HG02938 (cell line): Measurements from ENCODE around the gene TAF1C.
A peak's percentile ranks its signal among the peaks of the same experiment; 100 is the strongest.

Source experiments
- ATAC-seq: cut with Tn5 transposase; IDR thresholded peaks from one replicate; pipeline ENCODE4 v1.9.1; 2021; ENCODE audit warnings: mild to moderate bottlenecking, moderate library complexity; ENCODE audit not compliant: unreplicated experiment

The TAF1C gene

GRCh38 chr16:84183911-84184591, 2.8 kb downstream of the TAF1C start:
- no peak for ATAC-seq

- no peak for ATAC-seq
Measured at GRCh38 chr16:84183572-84183875, 3.3 kb downstream of the TAF1C start.

GRCh38 chr16:84182680-84183571, 3.9 kb downstream of the TAF1C start:
- no peak for ATAC-seq

GRCh38 chr16:84182104-84182503, 4.8 kb downstream of the TAF1C start:
- ATAC-seq: no peak

GRCh38 chr16:84181144-84181915, 5.5 kb downstream of the TAF1C start:
- no peak for ATAC-seq

GRCh38 chr16:84180519-84181140, 6.2 kb downstream of the TAF1C start:
- no peak for ATAC-seq

- no peak for ATAC-seq
Measured at GRCh38 chr16:84179612-84180320, 7.1 kb downstream of the TAF1C start.

- ATAC-seq: no peak
Measured at GRCh38 chr16:84178892-84179611, 7.8 kb downstream of the TAF1C start.

- ATAC-seq: no peak
Measured at GRCh38 chr16:84178146-84178765, 8.6 kb downstream of the TAF1C start.

GRCh38 chr16:84177741-84178073, 9.2 kb downstream of the TAF1C start:
- ATAC-seq: no peak

GRCh38 chr16:84176192-84177053, 10.4 kb downstream of the TAF1C start:
- no peak for ATAC-seq

- peak; percentile 85 for ATAC-seq
Measured at GRCh38 chr16:84175350-84176081, 11.3 kb downstream of the TAF1C start.

GRCh38 chr16:84174396-84174795, 12.5 kb downstream of the TAF1C start:
- ATAC-seq: no peak

- ATAC-seq: no peak
Measured at GRCh38 chr16:84169765-84170310, 17.0 kb downstream of the TAF1C start.

- no peak for ATAC-seq
Measured at GRCh38 chr16:84166796-84167695, 19.8 kb downstream of the TAF1C start.

- ATAC-seq: no peak
Measured at GRCh38 chr16:84165746-84166145, 21.1 kb downstream of the TAF1C start.

GRCh38 chr16:84161801-84162200, 25.1 kb downstream of the TAF1C start:
- ATAC-seq: no peak
